Mesenchymal stem cell (in vitro differentiated cells and primary cell): Measurements from ENCODE around the gene HAUS3.
A peak's percentile ranks its signal among the peaks of the same experiment; 100 is the strongest.

Experiments used
- DNase-seq: peaks from one replicate; pipeline ENCODE4 v3.0.0-alpha.2; 2013
- H2AFZ ChIP-seq: one replicate; pipeline ENCODE4 v1.6.1; 2013; ENCODE audit warnings: low read depth, mild to moderate bottlenecking, control low read depth, inconsistent platforms, low read length, moderate library complexity
- H2AK5ac ChIP-seq: 2 replicates; pipeline ENCODE4 v1.6.1; 2013; ENCODE audit warnings: low read length, moderate library complexity, mild to moderate bottlenecking, inconsistent platforms; ENCODE audit not compliant: severe bottlenecking
- H2BK120ac ChIP-seq: one replicate; pipeline ENCODE4 v1.6.1; 2013; ENCODE audit warnings: low read depth, mild to moderate bottlenecking, inconsistent platforms, low read length, moderate library complexity
- H2BK12ac ChIP-seq, 2 experiments: one replicate each; pipeline ENCODE4 v1.6.1; 2013; ENCODE audit warnings: inconsistent platforms in 2 of 2, low read length in 2 of 2, mild to moderate bottlenecking in 2 of 2, moderate library complexity in 2 of 2, control low read depth in 1 of 2
- H2BK15ac ChIP-seq: one replicate; pipeline ENCODE4 v1.6.1; 2013; ENCODE audit warnings: mild to moderate bottlenecking, low read depth, inconsistent platforms; ENCODE audit not compliant: poor library complexity, severe bottlenecking
- H2BK5ac ChIP-seq: 2 replicates; pipeline ENCODE4 v1.6.1; 2013; ENCODE audit warnings: low read depth, mild to moderate bottlenecking, low read length, control low read depth, inconsistent platforms; ENCODE audit not compliant: poor library complexity, severe bottlenecking
- H3K14ac ChIP-seq, 2 experiments: one replicate each; pipeline ENCODE4 v1.6.1; 2013; ENCODE audit warnings: inconsistent platforms in 2 of 2, low read length in 2 of 2, control low read depth in 1 of 2, mild to moderate bottlenecking in 1 of 2, moderate library complexity in 1 of 2
- H3K18ac ChIP-seq, 2 experiments: one replicate each; pipeline ENCODE4 v1.6.1; 2013; ENCODE audit warnings: inconsistent platforms in 2 of 2, low read length in 2 of 2, control low read depth in 1 of 2, low read depth in 1 of 2, mild to moderate bottlenecking in 1 of 2
- H3K23ac ChIP-seq, 2 experiments: one replicate each; pipeline ENCODE4 v1.6.1; 2013; ENCODE audit warnings: inconsistent platforms in 2 of 2, low read length in 2 of 2, mild to moderate bottlenecking in 2 of 2, moderate library complexity in 2 of 2, control low read depth in 1 of 2
- H3K27ac ChIP-seq: 2 replicates; pipeline ENCODE4 v1.5.1; 2013; ENCODE audit warnings: mild to moderate bottlenecking, moderate library complexity, low read length, control low read depth, inconsistent platforms; ENCODE audit not compliant: poor library complexity, severe bottlenecking
- H3K27me3 ChIP-seq, 2 experiments: 2 replicates each; pipeline versions ENCODE4 v1.6.1 to v1.7.0; 2013; ENCODE audit warnings: low read length in 2 of 2, mild to moderate bottlenecking in 2 of 2, moderate library complexity in 2 of 2, control low read depth in 1 of 2, inconsistent platforms in 1 of 2; ENCODE audit not compliant: control insufficient read depth in 1 of 2, insufficient read depth in 1 of 2
- H3K36me3 ChIP-seq, 2 experiments: 2 replicates each; pipeline versions ENCODE4 v1.6.1 to v1.7.0; 2013; ENCODE audit warnings: low read length in 2 of 2, control low read depth in 1 of 2, inconsistent platforms in 1 of 2, low read depth in 1 of 2, mild to moderate bottlenecking in 1 of 2; ENCODE audit not compliant: insufficient read depth in 2 of 2, control insufficient read depth in 1 of 2
- H3K4ac ChIP-seq, 2 experiments: one replicate each; pipeline ENCODE4 v1.6.1; 2013; ENCODE audit warnings: inconsistent platforms in 2 of 2, low read length in 2 of 2, mild to moderate bottlenecking in 2 of 2, moderate library complexity in 2 of 2, control low read depth in 1 of 2, low read depth in 1 of 2
- H3K4me1 ChIP-seq: 2 replicates; pipeline ENCODE4 v1.6.1; 2013; ENCODE audit warnings: low read depth, low read length, control low read depth; ENCODE audit not compliant: control insufficient read depth, insufficient read depth
- H3K4me2 ChIP-seq: 2 replicates; pipeline ENCODE4 v1.6.1; 2013; ENCODE audit warnings: low read length, mild to moderate bottlenecking, inconsistent platforms; ENCODE audit not compliant: poor library complexity, severe bottlenecking
- H3K4me3 ChIP-seq, 2 experiments: 2 replicates each; pipeline versions ENCODE4 v1.5.1 to v1.7.0; 2013; ENCODE audit warnings: low read length in 2 of 2, mild to moderate bottlenecking in 2 of 2, control low read depth in 1 of 2, low read depth in 1 of 2; ENCODE audit not compliant: insufficient read depth in 1 of 2
- H3K79me1 ChIP-seq: replicated peaks from 2 replicates; pipeline ENCODE4 v1.6.1; 2013; ENCODE audit warnings: mild to moderate bottlenecking, control low read depth, low read length, inconsistent platforms; ENCODE audit not compliant: poor library complexity, severe bottlenecking
- H3K9ac ChIP-seq: 2 replicates; pipeline ENCODE4 v1.7.0; 2013; ENCODE audit warnings: mild to moderate bottlenecking, low read length, moderate library complexity
- H3K9me3 ChIP-seq: 2 replicates; pipeline ENCODE4 v1.7.0; 2013; ENCODE audit warnings: mild to moderate bottlenecking, low read length; ENCODE audit not compliant: control insufficient read depth
- H4K8ac ChIP-seq: one replicate; pipeline ENCODE4 v1.6.1; 2013; ENCODE audit warnings: inconsistent platforms, mild to moderate bottlenecking, low read length, moderate library complexity
- H4K91ac ChIP-seq: one replicate; pipeline ENCODE4 v1.6.1; 2013; ENCODE audit warnings: mild to moderate bottlenecking, low read length, inconsistent platforms
- WGBS: methylation state at CpG from one replicate; pipeline ENCODE4 v1.1.7; 2013; ENCODE audit warnings: mixed read lengths; 5-methylcytosine and 5-hydroxymethylcytosine counted together

HAUS3 gene

DNA sequence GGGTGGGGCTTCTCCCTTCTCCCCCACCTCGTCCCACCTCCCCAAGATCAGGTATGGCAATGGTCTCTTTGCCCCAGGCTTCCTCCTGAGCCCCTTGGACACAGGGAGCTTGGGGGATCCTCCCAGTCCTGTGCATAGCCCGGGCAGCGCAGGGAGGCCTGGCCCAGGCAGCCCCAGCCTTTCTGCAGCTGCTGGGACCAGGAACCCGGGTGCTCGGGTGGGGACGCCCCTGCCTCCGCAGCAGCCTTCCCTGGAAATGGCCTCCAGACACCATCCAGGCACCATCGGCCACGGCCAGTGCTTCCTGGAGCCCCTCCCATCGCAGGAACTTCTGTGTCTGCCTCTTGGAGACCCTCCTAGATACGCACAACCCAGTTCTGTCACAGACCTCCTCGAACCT, 25.9 kb upstream of the HAUS3 start:
- H4K91ac ChIP-seq = no peak overlapping the region
- no peaks in the 10 kb centered on the region for H3K27me3 ChIP-seq
- H3K23ac ChIP-seq = no peak overlapping the region
- H2BK15ac ChIP-seq = no peak overlapping the region
- no peak overlapping the region for H4K8ac ChIP-seq
- H2AFZ ChIP-seq = no peak overlapping the region
- no peak overlapping the region for H2BK12ac ChIP-seq
- DNase-seq = no peak
- peaks cover 2% of the 10 kb centered on the region for H3K79me1 ChIP-seq
- H3K18ac ChIP-seq = no peak overlapping the region
- no peak overlapping the region for H3K4me3 ChIP-seq
- no peak overlapping the region for H2BK120ac ChIP-seq
- H3K14ac ChIP-seq = no peak overlapping the region
- no peak overlapping the region for H2BK5ac ChIP-seq
- H2AK5ac ChIP-seq = no peak overlapping the region
- no peak overlapping the region for H3K4me2 ChIP-seq
- H3K27ac ChIP-seq = no peak overlapping the region
- H3K4ac ChIP-seq = no peak overlapping the region
- H3K36me3 ChIP-seq = peaks cover 0 to 56% of the 10 kb centered on the region in 2 experiments
- WGBS = 79% methylated on average over 11 of the region's 12 CpGs
- H3K9me3 ChIP-seq = no peaks in the 10 kb centered on the region
- H3K9ac ChIP-seq = no peak overlapping the region
- H3K4me1 ChIP-seq = peaks cover 29% of the 10 kb centered on the region

DNA sequence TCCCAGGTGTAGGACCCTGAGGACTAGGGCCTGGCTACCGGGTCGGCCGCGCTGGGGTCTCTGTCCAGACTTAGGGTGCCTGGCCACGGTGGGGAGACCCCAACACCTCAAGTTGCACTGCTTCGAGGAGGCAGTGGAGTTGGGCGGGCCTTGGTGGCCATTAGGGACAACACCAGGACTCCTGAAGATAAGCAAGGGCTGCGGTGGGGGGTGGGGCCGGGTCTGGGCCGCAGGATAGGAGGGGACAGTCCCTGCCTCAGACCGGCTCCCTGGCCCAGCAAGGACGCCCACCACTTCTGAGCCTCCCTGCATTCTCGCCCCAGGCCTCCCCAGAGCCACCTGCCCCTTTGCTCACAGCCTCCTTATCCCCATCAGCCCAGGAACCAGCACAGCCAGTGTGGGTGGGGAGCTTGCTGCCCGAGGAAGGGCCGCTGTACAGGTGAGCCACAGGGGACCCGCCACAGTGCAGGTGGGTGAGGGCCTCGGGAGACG, 25.4 kb upstream of the HAUS3 start:
- H2BK5ac ChIP-seq = no peak overlapping the region
- no peak overlapping the region for H3K23ac ChIP-seq
- peak overlapping the region in 1 of 2 experiments; percentile 25 for H3K4ac ChIP-seq
- H2AFZ ChIP-seq = no peak overlapping the region
- no peaks in the 10 kb centered on the region for H3K9me3 ChIP-seq
- H2BK120ac ChIP-seq = no peak overlapping the region
- H3K4me1 ChIP-seq = peaks cover 33% of the 10 kb centered on the region
- peaks cover 2% of the 10 kb centered on the region for H3K79me1 ChIP-seq
- DNase-seq = no peak
- peaks cover 0 to 51% of the 10 kb centered on the region in 2 experiments for H3K36me3 ChIP-seq
- no peak overlapping the region for H4K8ac ChIP-seq
- H3K14ac ChIP-seq = no peak overlapping the region
- H2BK15ac ChIP-seq = no peak overlapping the region
- H3K4me3 ChIP-seq = no peak overlapping the region
- no peaks in the 10 kb centered on the region for H3K27me3 ChIP-seq
- H3K9ac ChIP-seq = no peak overlapping the region
- no peak overlapping the region for H4K91ac ChIP-seq
- no peak overlapping the region for H3K4me2 ChIP-seq
- H2BK12ac ChIP-seq = no peak overlapping the region
- H3K18ac ChIP-seq = no peak overlapping the region
- 83% methylated on average over 17 of the region's 18 CpGs for WGBS
- no peak overlapping the region for H3K27ac ChIP-seq
- no peak overlapping the region for H2AK5ac ChIP-seq

GRCh38 chr4:2266821-2267220, 24.9 kb upstream of the HAUS3 start:
- Histone ChIP-seq H2AFZ (no peak overlapping the region), H2BK12ac (no peak overlapping the region), H3K18ac (no peak overlapping the region), H2BK5ac (no peak overlapping the region), H3K4me2 (no peak overlapping the region), H3K4me1 (peaks cover 33% of the 10 kb centered on the region), H4K91ac (no peak overlapping the region), H3K27ac (no peak overlapping the region), H2BK15ac (no peak overlapping the region), H2BK120ac (no peak overlapping the region), H3K9me3 (no peaks in the 10 kb centered on the region), H3K4me3 (no peak overlapping the region), H2AK5ac (no peak overlapping the region), H3K36me3 (peaks cover 0 to 46% of the 10 kb centered on the region in 2 experiments), H3K79me1 (peaks cover 2% of the 10 kb centered on the region), H3K14ac (peak overlapping the region in 1 of 2 experiments; percentile 39), H3K27me3 (no peaks in the 10 kb centered on the region), H3K9ac (peak overlapping the region; percentile 58), H3K23ac (no peak overlapping the region), H4K8ac (no peak overlapping the region), H3K4ac (peak overlapping the region in 1 of 2 experiments; percentile 25)
- 87% methylated on average over 5 of the region's 5 CpGs for WGBS
- DNase-seq = no peak

DNA sequence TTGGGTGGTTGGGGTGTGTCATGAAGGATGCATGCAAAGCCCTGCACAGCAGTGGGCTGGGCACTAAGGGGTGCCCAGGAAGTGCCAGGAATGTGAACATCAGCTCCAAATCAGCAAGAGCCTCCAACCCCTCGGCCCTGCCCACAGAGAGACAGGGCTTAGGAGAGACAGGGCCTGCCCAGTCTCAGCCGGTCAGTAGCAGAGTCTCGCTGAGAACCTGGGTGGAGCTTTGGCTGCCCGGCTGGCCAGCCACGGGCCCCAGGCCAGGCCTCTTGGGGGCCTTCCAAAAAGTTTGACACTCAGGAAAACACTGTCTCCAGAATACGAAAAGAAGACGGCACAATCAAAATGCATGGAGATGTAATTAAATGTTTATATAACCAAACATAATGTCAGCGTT, 24.3 kb upstream of the HAUS3 start:
- DNase-seq = no peak
- Histone ChIP-seq H3K27me3 (no peaks in the 10 kb centered on the region), H4K8ac (no peak overlapping the region), H3K18ac (peak overlapping the region in 1 of 2 experiments; percentile 7), H2AFZ (no peak overlapping the region), H3K27ac (no peak overlapping the region), H2BK5ac (no peak overlapping the region), H2BK12ac (no peak overlapping the region), H3K4ac (no peak overlapping the region), H3K9ac (peak overlapping the region; percentile 58), H4K91ac (no peak overlapping the region), H3K4me2 (no peak overlapping the region), H3K9me3 (no peaks in the 10 kb centered on the region), H3K79me1 (peaks cover 2% of the 10 kb centered on the region), H2AK5ac (no peak overlapping the region), H3K4me3 (no peak overlapping the region), H3K4me1 (peaks cover 33% of the 10 kb centered on the region), H3K14ac (no peak overlapping the region), H2BK15ac (peak overlapping the region; percentile 6), H3K36me3 (peaks cover 0 to 39% of the 10 kb centered on the region in 2 experiments), H2BK120ac (no peak overlapping the region), H3K23ac (no peak overlapping the region)
- WGBS = 60% methylated on average over 4 of the region's 8 CpGs
